HFF-Myc (cell line): ENCODE measurements around the gene LGR4.
"Not testable (repeated sequence)": the region's sequence is repeated elsewhere in the genome, so short reads cannot be mapped to it uniquely, and the experiment has no call there.

ENCODE experiments used
- DNase-seq: peaks from one replicate; pipeline ENCODE4 v3.0.0-alpha.2; 2011; ENCODE audit warnings: low read depth; ENCODE audit errors: extremely low read depth
- H3K4me3 ChIP-seq: replicated peaks from 2 replicates; pipeline ENCODE4 v1.5.1; 2011; ENCODE audit warnings: low read depth, mild to moderate bottlenecking, control low read depth, low read length
- TF ChIP-seq, protein P1 (sequence below): IDR thresholded peaks from 2 replicates; pipeline ENCODE4 v1.5.1; 2012; ENCODE audit warnings: mild to moderate bottlenecking, low read depth, low read length, control low read depth; ENCODE audit errors: missing control alignments

Gene LGR4

DNA sequence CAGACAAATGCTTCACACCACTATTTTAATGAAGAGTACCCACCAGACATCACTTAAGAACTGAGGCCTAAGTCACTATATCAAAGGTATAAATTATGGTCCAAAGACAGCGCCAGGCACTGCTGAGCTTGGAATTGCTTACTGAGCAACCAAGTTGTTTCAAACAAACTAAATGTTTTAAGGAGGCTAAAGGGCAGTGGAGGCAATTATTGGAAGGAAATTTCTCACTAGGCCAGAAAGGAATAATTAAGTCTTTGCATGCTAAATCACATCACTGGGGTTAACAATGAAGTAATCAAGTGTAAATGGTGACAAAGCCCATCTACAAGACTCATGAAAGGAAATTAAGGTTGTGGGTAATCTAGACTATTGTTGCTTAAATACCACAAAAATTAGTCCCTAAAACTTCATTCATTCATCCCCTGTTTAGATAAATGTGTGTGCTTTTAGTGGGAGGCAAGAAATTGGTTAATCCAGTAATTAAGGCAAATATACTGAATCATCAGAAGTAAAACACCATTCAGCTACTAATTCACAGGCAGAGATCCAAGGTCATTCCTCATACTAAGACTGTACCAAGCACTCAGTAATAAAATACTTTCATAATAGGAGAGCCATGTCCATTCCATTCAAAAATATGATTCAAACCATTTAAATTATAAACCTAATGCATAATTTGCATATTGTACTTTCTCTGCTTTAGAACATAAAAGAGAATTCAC, 21.2 kb downstream of the LGR4 start:
- TF ChIP-seq, protein P1, sequence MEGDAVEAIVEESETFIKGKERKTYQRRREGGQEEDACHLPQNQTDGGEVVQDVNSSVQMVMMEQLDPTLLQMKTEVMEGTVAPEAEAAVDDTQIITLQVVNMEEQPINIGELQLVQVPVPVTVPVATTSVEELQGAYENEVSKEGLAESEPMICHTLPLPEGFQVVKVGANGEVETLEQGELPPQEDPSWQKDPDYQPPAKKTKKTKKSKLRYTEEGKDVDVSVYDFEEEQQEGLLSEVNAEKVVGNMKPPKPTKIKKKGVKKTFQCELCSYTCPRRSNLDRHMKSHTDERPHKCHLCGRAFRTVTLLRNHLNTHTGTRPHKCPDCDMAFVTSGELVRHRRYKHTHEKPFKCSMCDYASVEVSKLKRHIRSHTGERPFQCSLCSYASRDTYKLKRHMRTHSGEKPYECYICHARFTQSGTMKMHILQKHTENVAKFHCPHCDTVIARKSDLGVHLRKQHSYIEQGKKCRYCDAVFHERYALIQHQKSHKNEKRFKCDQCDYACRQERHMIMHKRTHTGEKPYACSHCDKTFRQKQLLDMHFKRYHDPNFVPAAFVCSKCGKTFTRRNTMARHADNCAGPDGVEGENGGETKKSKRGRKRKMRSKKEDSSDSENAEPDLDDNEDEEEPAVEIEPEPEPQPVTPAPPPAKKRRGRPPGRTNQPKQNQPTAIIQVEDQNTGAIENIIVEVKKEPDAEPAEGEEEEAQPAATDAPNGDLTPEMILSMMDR: no peak
- no peak for DNase-seq
- no peak overlapping the region for H3K4me3 ChIP-seq

DNA sequence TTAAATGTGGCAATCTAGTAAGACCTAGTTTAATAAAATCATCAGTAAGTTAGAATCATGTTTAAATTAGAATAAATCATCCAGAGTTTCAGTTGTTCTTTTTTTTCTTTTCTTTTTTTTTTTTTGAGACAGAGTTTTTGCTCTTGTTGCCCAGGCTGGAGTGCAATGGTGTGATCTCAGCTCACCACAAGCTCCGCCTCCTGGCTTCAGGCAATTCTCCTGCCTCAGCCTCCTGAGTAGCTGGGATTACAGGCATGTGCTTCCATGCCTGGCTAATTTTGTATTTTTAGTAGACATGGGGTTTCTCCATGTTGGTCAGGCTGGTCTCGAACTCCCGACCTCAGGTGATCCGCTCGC, 24.4 kb downstream of the LGR4 start:
- DNase-seq, H3K4me3 ChIP-seq: not testable (repeated sequence)

DNA sequence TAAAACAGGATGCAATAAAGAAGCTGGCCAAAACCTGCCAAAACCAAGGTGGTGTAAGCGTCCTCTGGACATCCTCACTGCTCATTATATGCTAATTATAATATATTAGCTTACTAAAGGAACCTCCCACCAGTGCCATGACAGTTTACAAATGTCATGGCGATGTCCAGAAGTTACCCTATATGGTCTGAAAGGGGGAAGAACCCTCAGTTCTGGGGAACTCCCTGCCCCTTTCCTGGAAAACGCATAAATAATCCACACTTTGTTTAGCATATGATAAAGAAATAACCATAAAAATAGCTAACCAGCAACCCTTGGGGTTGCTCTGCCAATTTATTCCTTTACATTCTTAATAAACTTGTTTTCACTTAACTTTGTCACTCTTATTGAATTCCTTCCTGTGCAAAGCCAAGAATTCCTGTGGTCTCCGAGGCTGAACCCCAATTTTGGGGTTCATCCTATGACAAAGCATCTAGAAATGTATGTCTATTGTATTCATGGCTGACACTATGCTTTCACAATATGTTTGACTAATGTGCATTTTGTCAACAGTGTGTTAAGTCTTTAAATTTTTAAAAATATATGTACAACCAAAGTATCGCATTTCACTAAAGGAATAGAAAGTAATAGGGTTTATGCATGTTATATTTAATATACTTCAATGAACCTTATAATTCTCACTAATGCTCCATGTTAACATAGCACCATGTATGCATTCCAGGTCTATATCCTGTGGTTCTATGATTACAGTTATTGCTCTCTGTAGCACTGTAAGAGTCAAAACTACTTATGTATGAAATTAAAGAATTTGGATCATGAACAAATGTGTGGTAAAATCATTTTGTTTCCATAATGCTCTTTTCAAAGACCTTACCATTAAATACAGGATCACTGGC, 25.1 kb downstream of the LGR4 start:
- no peak for DNase-seq
- H3K4me3 ChIP-seq: no peak overlapping the region
- TF ChIP-seq, protein P1: no peak

DNA sequence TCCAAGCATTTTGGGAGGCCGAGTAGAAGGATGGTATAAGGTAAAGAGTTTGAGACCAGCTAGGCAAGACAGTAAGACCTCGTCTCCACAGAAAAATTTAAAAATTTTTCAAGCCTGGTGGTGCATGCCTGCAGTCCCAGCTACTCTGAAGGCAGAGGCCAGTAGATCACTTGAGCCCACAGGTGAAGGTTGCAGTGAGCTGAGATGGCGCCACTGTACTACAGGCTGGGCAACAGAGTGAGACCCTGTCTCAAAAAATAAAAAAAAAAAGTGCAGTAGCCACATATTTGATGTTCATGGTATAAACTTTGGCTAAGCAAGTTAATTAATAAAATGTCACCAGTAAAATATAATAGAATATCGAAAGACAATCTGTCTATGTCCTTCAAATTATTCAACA, 27.0 kb downstream of the LGR4 start:
- TF ChIP-seq, protein P1: no peak
- no peak for DNase-seq
- H3K4me3 ChIP-seq: no peak overlapping the region

DNA sequence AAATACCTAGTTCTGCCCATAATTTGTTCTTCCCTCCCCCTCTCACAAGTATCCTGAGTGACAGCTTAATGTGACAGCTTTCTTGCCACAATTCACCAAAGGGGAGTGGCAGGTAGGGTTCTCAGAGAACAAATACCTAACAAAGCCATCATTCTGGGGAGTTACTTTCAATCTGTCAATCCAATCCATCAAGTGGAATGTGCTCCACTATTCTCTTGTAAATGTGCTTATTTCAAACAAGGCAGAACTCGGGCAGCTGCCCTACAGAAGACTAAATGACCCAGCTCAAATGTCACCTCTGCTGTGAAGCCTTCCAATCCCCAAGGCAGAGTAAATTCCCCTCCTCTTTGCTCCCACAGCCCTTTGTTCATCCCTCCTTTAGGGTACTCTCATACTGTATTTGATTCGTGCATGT, 27.8 kb downstream of the LGR4 start:
- TF ChIP-seq, protein P1: no peak
- DNase-seq: no peak
- H3K4me3 ChIP-seq: no peak overlapping the region

DNA sequence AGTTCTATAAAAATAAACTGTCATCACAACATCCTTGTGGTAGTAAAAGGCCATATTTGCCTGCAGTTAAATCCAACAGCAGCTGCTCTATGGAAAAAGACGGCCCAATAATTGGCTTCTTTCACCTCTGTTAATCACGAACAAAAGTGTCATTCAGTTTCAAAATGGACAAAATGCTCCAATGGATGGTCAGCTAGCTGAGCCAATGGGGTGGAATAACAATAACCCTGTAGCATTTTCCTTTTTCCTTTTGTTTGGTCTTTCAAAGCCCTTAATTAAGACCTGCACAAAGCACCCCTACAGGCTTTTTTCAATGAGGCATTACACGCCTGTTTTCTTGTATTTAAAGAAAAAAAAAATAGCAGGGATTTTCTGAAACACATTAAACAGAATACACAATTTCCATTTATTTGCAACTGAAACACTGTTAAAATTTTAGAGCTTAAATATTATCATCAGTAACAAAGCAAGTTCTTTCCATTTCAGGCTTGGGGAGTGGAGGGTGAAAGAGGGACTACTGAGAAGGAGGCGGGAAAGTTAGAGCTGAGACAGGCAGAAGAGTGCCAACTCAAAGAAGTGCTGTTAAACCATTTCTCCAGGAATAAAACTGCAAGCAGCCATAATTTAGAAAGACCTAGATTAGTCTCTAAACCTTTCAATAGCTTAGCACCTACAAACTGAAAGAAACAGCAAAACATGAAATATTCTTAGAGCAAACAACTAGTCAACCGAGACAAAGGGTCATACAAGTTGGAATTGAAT, 28.7 kb downstream of the LGR4 start:
- no peak overlapping the region for H3K4me3 ChIP-seq
- TF ChIP-seq, protein P1: no peak
- DNase-seq: no peak

DNA sequence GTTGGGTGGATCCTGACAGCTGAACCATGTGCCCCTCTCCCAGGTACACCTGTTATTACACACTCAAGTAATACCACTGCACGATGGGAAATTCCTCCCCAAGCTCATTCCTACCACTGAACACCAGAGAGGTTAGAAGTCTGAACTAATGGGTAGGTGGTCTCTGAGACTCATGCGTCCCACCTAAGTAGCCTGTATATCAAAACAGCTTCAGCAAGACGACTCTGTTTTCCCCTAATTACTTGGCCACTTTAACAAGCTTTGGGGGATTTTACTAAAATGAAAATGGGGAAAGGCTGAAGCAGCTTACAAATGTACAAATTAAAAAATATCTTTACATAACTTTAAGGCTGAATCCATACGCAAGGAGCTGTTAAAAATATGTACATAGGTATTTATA, 29.4 kb downstream of the LGR4 start:
- TF ChIP-seq, protein P1: no peak
- no peak overlapping the region for H3K4me3 ChIP-seq
- no peak for DNase-seq
